ENCODE results near the gene RBX1.
A peak's percentile ranks its signal among the peaks of the same experiment; 100 is the strongest.

Gene RBX1

DNA sequence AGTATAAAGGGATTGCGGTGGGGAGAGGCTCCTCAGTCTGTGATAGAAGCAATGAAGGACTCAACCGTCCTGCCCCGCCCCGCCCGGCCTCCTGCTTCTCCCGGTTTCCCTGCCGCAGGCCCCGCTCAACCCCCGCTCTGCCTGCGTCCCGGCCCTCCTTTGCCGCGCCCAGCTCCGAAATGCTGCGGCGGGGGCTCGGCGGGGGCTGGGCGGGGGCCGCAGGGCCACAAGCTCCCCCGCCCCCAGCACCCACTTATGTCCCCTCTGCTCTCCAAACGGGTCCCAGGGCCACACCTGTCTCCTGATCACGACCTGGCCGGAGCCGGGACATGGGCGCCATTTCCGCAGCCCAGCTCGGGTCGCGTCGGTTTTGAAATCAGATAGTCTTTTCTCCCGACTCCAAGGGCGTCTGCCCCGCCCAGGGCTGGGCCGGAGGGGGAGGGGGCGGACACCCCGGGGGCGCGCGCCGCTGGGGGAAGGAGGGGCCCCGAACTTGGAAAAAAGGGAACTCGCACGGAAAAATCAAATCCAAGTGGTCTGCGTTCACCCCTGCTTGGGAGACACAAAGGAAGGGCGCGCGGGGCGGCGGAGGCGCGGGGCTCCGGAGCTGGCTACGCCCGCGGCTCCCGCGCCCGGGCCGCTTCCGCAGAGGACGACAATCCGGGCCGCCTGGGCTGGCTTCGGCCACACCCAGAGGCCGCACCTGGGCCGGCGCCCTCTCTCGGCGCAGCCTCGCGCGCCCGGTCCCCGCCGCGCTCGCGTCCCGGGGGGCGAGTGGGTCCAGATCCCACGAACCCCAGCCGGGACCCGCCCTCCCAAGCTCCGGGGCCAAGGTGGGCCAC, 70.7 kb downstream of the RBX1 start:
- peak in 1 of 2 donors; percentile 29 for DNase-seq (ENCODE audit: extremely low read depth in 1 of 2, low read depth in 1 of 2)

DNA sequence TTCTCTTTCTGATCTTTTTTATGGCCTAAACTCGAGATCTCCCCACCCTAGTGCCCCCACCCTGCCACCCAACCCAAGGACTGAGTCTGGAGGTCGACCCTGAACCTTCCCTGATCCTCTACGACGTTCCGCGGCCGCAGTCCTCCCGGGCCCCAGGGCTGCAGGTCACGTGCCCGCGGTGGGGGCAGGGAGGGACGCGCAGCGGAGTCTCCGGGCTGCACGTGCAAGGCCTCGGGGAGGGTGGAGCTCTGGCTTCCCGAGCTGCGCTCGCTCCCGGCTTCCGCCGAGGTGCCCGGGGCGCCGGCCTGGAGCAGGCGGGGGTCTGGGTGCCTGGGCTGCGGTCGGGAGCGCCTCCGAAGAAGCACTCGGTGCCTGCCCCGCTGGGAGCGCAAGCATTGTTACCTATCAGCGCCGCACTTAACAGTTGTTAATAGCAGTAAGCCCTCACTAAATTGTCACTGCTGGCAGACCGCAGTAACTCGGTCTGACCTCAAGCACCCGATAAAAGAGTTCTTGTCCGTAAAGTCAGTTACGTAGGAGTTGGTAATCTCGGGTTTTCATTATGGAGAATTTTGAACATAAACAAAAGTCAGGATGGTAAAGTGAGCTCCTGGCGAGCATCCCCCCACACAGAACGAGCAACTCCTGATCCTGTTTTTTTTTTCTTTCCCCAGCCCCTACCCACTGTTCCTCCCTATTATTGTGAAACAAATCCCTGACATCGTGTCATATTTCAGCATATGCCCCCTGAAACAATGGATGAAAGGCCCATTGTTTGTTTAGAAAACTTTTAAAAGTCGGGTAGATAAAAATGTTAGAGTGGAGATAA, 71.5 kb downstream of the RBX1 start:
- peak; percentile 39 to 69 for DNase-seq (ENCODE audit: extremely low read depth in 1 of 2, low read depth in 1 of 2)
